K562 (cell line): ENCODE data around the gene MINDY4.

Experiments
- EGR1 ChIP-seq: fragments of 450-650 bp; conservative IDR thresholded peaks from 2 replicates; pipeline ENCODE4 v1.6.1; 2017; ENCODE audit warnings: mild to moderate bottlenecking
- HDAC1 ChIP-seq, 2 experiments: fragments of 450-650 bp; IDR thresholded peaks; 2 replicates each; pipeline ENCODE4 v1.6.1; 2016 to 2017; ENCODE audit warnings: inconsistent platforms in 1 of 2, mild to moderate bottlenecking in 1 of 2, moderate library complexity in 1 of 2
- HDAC2 ChIP-seq: fragments of 450-650 bp; IDR thresholded peaks from 2 replicates; pipeline ENCODE4 v1.6.1; 2016; ENCODE audit warnings: mild to moderate bottlenecking
- PHF8 ChIP-seq: fragments of 200-600 bp; sonication (generic); IDR thresholded peaks from 2 replicates; pipeline ENCODE4 v1.6.1; 2012; ENCODE audit warnings: mixed run types, mild to moderate bottlenecking, inconsistent platforms, low read length, moderate library complexity, borderline replicate concordance
- SRF ChIP-seq, 2 experiments: fragments of 250-450, 450-650 bp in 1 of 2; sonication (Bioruptor Pico) in 1 of 2; sonication (generic) in 1 of 2; formaldehyde crosslinking; IDR thresholded peaks; 2 replicates each; pipeline versions ENCODE4 v1.5.0 to v1.5.1; 2020 to 2022; ENCODE audit warnings: mild to moderate bottlenecking in 1 of 2, missing genetic modification reagents in 1 of 2
- TGIF2 ChIP-seq: sonication (generic); formaldehyde crosslinking; IDR thresholded peaks from 2 replicates; pipeline ENCODE4 v1.8.1; 2022; ENCODE audit warnings: mild to moderate bottlenecking, missing genetic modification reagents, moderate library complexity
- TSC22D4 ChIP-seq: fragments of 450-650 bp; IDR thresholded peaks from 2 replicates; pipeline ENCODE4 v1.6.1; 2016; ENCODE audit warnings: missing genetic modification characterization, missing biosample characterization, control low read depth
- ZNF140 ChIP-seq: fragments of 250-450 bp; sonication (Bioruptor Pico); IDR thresholded peaks from 2 replicates; pipeline ENCODE4 v1.8.0; 2021; ENCODE audit warnings: moderate library complexity, mild to moderate bottlenecking, inconsistent platforms
- ZNF232 ChIP-seq: sonication (generic); formaldehyde crosslinking; IDR thresholded peaks from 2 replicates; pipeline ENCODE4 v1.8.0; 2022; ENCODE audit warnings: mild to moderate bottlenecking, missing genetic modification reagents
- TF ChIP-seq, protein P1 (sequence below): sonication (generic); formaldehyde crosslinking; IDR thresholded peaks from 2 replicates; pipeline ENCODE4 v1.8.1; 2023; ENCODE audit warnings: mild to moderate bottlenecking, missing genetic modification reagents, moderate library complexity
- TF ChIP-seq, protein P2 (sequence below), 3 experiments: IDR thresholded peaks in 2 of 3; conservative IDR thresholded peaks in 1 of 3; 2 replicates each; pipeline ENCODE4 v1.5.1; 2011 to 2012; ENCODE audit warnings: low read length in 3 of 3, mild to moderate bottlenecking in 3 of 3, control low read depth in 2 of 3, improper control_type of control experiment in 1 of 3, inconsistent platforms in 1 of 3, low read depth in 1 of 3, mixed read lengths in 1 of 3, moderate library complexity in 1 of 3; ENCODE audit not compliant: insufficient read depth in 2 of 3

DNA sequence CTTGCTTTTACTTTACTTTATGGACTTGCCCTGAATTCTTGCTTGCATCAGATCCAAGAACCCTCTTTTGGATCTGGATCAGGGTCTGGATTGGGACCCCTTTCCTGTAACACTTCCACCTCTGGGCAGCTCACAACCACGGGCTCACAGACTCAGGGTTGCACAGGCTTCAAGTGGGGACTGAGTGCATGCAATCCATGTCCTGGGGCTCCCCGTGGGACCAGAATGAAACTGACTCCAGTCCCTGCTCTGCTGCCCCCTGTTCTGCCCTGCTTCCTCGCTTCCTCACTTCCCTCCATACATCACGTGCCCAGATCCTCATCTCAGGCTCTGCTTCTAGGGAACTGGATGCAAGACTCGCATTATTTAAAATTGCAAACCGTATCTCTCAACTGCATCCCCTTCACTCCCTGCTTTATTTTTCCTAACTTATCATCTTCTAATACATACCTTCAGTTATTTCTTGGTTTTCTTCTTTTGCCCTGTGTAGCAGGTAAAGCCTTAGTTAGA is 42.6 kb upstream of the MINDY4 start:
- TF ChIP-seq SRF (CRISPR knock-in tag; IDR thresholded peaks at IDR 0.05): no peak
- TF ChIP-seq, protein P1, sequence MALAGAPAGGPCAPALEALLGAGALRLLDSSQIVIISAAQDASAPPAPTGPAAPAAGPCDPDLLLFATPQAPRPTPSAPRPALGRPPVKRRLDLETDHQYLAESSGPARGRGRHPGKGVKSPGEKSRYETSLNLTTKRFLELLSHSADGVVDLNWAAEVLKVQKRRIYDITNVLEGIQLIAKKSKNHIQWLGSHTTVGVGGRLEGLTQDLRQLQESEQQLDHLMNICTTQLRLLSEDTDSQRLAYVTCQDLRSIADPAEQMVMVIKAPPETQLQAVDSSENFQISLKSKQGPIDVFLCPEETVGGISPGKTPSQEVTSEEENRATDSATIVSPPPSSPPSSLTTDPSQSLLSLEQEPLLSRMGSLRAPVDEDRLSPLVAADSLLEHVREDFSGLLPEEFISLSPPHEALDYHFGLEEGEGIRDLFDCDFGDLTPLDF (CRISPR knock-in tag): no peak
- TF ChIP-seq TGIF2 (CRISPR knock-in tag): no peak
- TF ChIP-seq HDAC2: no peak
- TF ChIP-seq ZNF140 (CRISPR knock-in tag): no peak
- TF ChIP-seq ZNF232 (CRISPR knock-in tag): no peak
- TF ChIP-seq, protein P2, sequence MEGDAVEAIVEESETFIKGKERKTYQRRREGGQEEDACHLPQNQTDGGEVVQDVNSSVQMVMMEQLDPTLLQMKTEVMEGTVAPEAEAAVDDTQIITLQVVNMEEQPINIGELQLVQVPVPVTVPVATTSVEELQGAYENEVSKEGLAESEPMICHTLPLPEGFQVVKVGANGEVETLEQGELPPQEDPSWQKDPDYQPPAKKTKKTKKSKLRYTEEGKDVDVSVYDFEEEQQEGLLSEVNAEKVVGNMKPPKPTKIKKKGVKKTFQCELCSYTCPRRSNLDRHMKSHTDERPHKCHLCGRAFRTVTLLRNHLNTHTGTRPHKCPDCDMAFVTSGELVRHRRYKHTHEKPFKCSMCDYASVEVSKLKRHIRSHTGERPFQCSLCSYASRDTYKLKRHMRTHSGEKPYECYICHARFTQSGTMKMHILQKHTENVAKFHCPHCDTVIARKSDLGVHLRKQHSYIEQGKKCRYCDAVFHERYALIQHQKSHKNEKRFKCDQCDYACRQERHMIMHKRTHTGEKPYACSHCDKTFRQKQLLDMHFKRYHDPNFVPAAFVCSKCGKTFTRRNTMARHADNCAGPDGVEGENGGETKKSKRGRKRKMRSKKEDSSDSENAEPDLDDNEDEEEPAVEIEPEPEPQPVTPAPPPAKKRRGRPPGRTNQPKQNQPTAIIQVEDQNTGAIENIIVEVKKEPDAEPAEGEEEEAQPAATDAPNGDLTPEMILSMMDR (IDR thresholded peaks at IDR 0.05 in 2 of 3, conservative IDR thresholded peaks at IDR 0.05 in 1 of 3; ENCODE audit: insufficient read depth in 2 of 3, low read depth in 1 of 3, low read length in 3 of 3): no peak
- TF ChIP-seq HDAC1 (IDR thresholded peaks at IDR 0.05): no peak
- no peak for TF ChIP-seq EGR1
- no peak for TF ChIP-seq TSC22D4 (tag)
- TF ChIP-seq PHF8: no peak
